HG03103 (cell line): ENCODE measurements around the gene NAPEPLD.
"Not testable (repeated sequence)": the region's sequence is repeated elsewhere in the genome, so short reads cannot be mapped to it uniquely, and the experiment has no call there.

ENCODE experiments used
- ATAC-seq: cut with Tn5 transposase; IDR thresholded peaks from one replicate; pipeline ENCODE4 v1.9.1; 2021; ENCODE audit warnings: low read depth; ENCODE audit not compliant: unreplicated experiment

NAPEPLD gene

GRCh38 chr7:103148131-103148993 is 537 bp downstream of the NAPEPLD start:
- no peak for ATAC-seq

GRCh38 chr7:103144754-103145153 is 4.1 kb downstream of the NAPEPLD start:
- ATAC-seq = not testable (repeated sequence)

- no peak for ATAC-seq
Observed at GRCh38 chr7:103143868-103144267, 5.0 kb downstream of the NAPEPLD start.

- no peak for ATAC-seq
Observed at GRCh38 chr7:103142494-103142893, 6.4 kb downstream of the NAPEPLD start.

GRCh38 chr7:103141753-103142404 is 7.0 kb downstream of the NAPEPLD start:
- ATAC-seq = no peak

- ATAC-seq = no peak
Observed at GRCh38 chr7:103140685-103141084, 8.2 kb downstream of the NAPEPLD start.

GRCh38 chr7:103140061-103140460 is 8.8 kb downstream of the NAPEPLD start:
- no peak for ATAC-seq

GRCh38 chr7:103134836-103135554 is 13.9 kb downstream of the NAPEPLD start:
- ATAC-seq = no peak

- no peak for ATAC-seq
Observed at GRCh38 chr7:103132995-103133688, 15.8 kb downstream of the NAPEPLD start.

GRCh38 chr7:103130901-103131624 is 17.8 kb downstream of the NAPEPLD start:
- no peak for ATAC-seq

GRCh38 chr7:103129702-103130549 is 19.0 kb downstream of the NAPEPLD start:
- no peak for ATAC-seq

- ATAC-seq = no peak
Observed at GRCh38 chr7:103127006-103127405, 21.9 kb downstream of the NAPEPLD start.

- ATAC-seq = no peak
Observed at GRCh38 chr7:103124429-103124979, 24.4 kb downstream of the NAPEPLD start.

GRCh38 chr7:103123529-103123928 is 25.4 kb downstream of the NAPEPLD start:
- ATAC-seq = no peak

GRCh38 chr7:103121641-103122040 is 27.3 kb downstream of the NAPEPLD start:
- ATAC-seq = no peak

- no peak for ATAC-seq
Observed at GRCh38 chr7:103120362-103120761, 28.5 kb downstream of the NAPEPLD start.

GRCh38 chr7:103119791-103120291 is 29.1 kb downstream of the NAPEPLD start:
- ATAC-seq = no peak

GRCh38 chr7:103117465-103117864 is 31.4 kb downstream of the NAPEPLD start:
- ATAC-seq = no peak

GRCh38 chr7:103116991-103117390 is 31.9 kb downstream of the NAPEPLD start:
- ATAC-seq = no peak
